Liver (tissue), 9 donors: ENCODE data around the gene AMACR. TPM values are rescaled to one million over a fixed set of nuclear protein-coding genes. Genes with fewer than 3 reads are reported as not detected.

Source experiments
- DNase-seq: peaks from one replicate; pipeline ENCODE4 v3.0.0-alpha.2; 2017; ENCODE audit warnings: low spot score
- H3K27ac ChIP-seq, 2 donors: one replicate each; pipeline ENCODE4 v1.7.0; 2013; ENCODE audit warnings: inconsistent platforms in 2 of 2, low read length in 2 of 2, control low read depth in 1 of 2, low read depth in 1 of 2, mild to moderate bottlenecking in 1 of 2
- H3K27me3 ChIP-seq, 4 donors: one replicate each; pipeline versions ENCODE4 v1.6.1 to v1.7.0; 2013; ENCODE audit warnings: low read length in 3 of 4, inconsistent platforms in 1 of 4, mild to moderate bottlenecking in 1 of 4, moderate library complexity in 1 of 4; ENCODE audit not compliant: control insufficient read depth in 4 of 4, insufficient read depth in 4 of 4
- H3K36me3 ChIP-seq, 4 donors: one replicate each; pipeline versions ENCODE4 v1.6.1 to v1.7.0; 2013; ENCODE audit warnings: low read length in 3 of 4, mild to moderate bottlenecking in 3 of 4, low read depth in 1 of 4, moderate library complexity in 1 of 4; ENCODE audit not compliant: control insufficient read depth in 4 of 4, insufficient read depth in 3 of 4
- H3K4me1 ChIP-seq, 4 donors: one replicate each; pipeline versions ENCODE4 v1.6.1 to v1.7.0; 2013; ENCODE audit warnings: low read length in 3 of 4, mild to moderate bottlenecking in 3 of 4, moderate library complexity in 1 of 4; ENCODE audit not compliant: control insufficient read depth in 4 of 4, insufficient read depth in 4 of 4
- H3K4me3 ChIP-seq, 3 donors: one replicate each; pipeline versions ENCODE4 v1.6.1 to v1.7.0; 2013; ENCODE audit warnings: low read length in 3 of 3, control low read depth in 1 of 3, low read depth in 1 of 3, mild to moderate bottlenecking in 1 of 3
- H3K9ac ChIP-seq, 2 donors: one replicate each; pipeline ENCODE4 v1.7.0; 2013; ENCODE audit warnings: low read length in 2 of 2, mild to moderate bottlenecking in 2 of 2, moderate library complexity in 2 of 2, control low read depth in 1 of 2, low read depth in 1 of 2
- H3K9me3 ChIP-seq, 4 donors: one replicate each; pipeline versions ENCODE4 v1.6.1 to v1.7.0; 2013; ENCODE audit warnings: low read length in 3 of 4; ENCODE audit not compliant: control insufficient read depth in 4 of 4
- ATF3 ChIP-seq: IDR thresholded peaks from 2 replicates; pipeline ENCODE4 v1.6.1; 2016; ENCODE audit warnings: antibody characterized with exemption
- CTCF ChIP-seq: fragments of 150-350 bp; IDR thresholded peaks from 2 replicates; pipeline ENCODE4 v1.5.1; 2017; ENCODE audit warnings: improper control_type of control experiment, low read depth, low read length; ENCODE audit not compliant: missing input control
- EGR1 ChIP-seq, 2 donors: IDR thresholded peaks; 2 replicates each; pipeline ENCODE4 v1.6.1; 2016 to 2018; ENCODE audit warnings: antibody characterized with exemption in 2 of 2, low read depth in 2 of 2
- FOXA1 ChIP-seq: IDR thresholded peaks from 2 replicates; pipeline ENCODE4 v1.6.1; 2016; ENCODE audit warnings: antibody characterized with exemption
- FOXA2 ChIP-seq: IDR thresholded peaks from 2 replicates; pipeline ENCODE4 v1.6.1; 2016; ENCODE audit warnings: antibody characterized with exemption
- GABPA ChIP-seq, 2 donors: IDR thresholded peaks in 1 of 2; conservative IDR thresholded peaks in 1 of 2; 2 replicates each; pipeline ENCODE4 v1.6.1; 2016; ENCODE audit warnings: antibody characterized with exemption in 2 of 2, mild to moderate bottlenecking in 1 of 2, moderate library complexity in 1 of 2
- HNF4A ChIP-seq, 2 donors: conservative IDR thresholded peaks; 2 replicates each; pipeline ENCODE4 v1.6.1; 2016; ENCODE audit warnings: antibody characterized with exemption in 2 of 2, mild to moderate bottlenecking in 2 of 2
- HNF4G ChIP-seq: IDR thresholded peaks from 2 replicates; pipeline ENCODE4 v1.6.1; 2016; ENCODE audit warnings: antibody characterized with exemption
- JUND ChIP-seq, 2 donors: IDR thresholded peaks; 2 replicates each; pipeline ENCODE4 v1.6.1; 2016; ENCODE audit warnings: antibody characterized with exemption in 2 of 2
- MAX ChIP-seq: IDR thresholded peaks from 2 replicates; pipeline ENCODE4 v1.6.1; 2016; ENCODE audit warnings: antibody characterized with exemption
- NR2F2 ChIP-seq: IDR thresholded peaks from 2 replicates; pipeline ENCODE4 v1.6.1; 2016; ENCODE audit warnings: antibody characterized with exemption
- RAD21 ChIP-seq, 2 donors: IDR thresholded peaks; 2 replicates each; pipeline ENCODE4 v1.6.1; 2016; ENCODE audit warnings: antibody characterized with exemption in 2 of 2, mild to moderate bottlenecking in 2 of 2
- REST ChIP-seq: IDR thresholded peaks from 2 replicates; pipeline ENCODE4 v1.6.1; 2016; ENCODE audit warnings: antibody characterized with exemption, mild to moderate bottlenecking
- RXRA ChIP-seq, 2 donors: IDR thresholded peaks; 2 replicates each; pipeline ENCODE4 v1.6.1; 2017 to 2018; ENCODE audit warnings: antibody characterized with exemption in 2 of 2, mild to moderate bottlenecking in 1 of 2
- SP1 ChIP-seq: IDR thresholded peaks from 2 replicates; pipeline ENCODE4 v1.6.1; 2018; ENCODE audit warnings: antibody characterized with exemption, mild to moderate bottlenecking
- TAF1 ChIP-seq: conservative IDR thresholded peaks from 2 replicates; pipeline ENCODE4 v1.6.1; 2016; ENCODE audit warnings: antibody characterized with exemption, mild to moderate bottlenecking
- YY1 ChIP-seq: IDR thresholded peaks from 2 replicates; pipeline ENCODE4 v1.6.1; 2016; ENCODE audit warnings: antibody characterized with exemption, mild to moderate bottlenecking
- ZBTB33 ChIP-seq: IDR thresholded peaks from 2 replicates; pipeline ENCODE4 v1.6.1; 2016; ENCODE audit warnings: antibody characterized with exemption
- WGBS: extraction: QIAGEN DNeasy Blood & Tissue Kit; methylation state at CpG from one replicate; pipeline ENCODE4 v1.1.7; 2013; 5-methylcytosine and 5-hydroxymethylcytosine counted together
- polyA plus RNA-seq, 2 donors: library from polyadenylated mRNA; stranded (reverse) in 1 of 2; unstranded in 1 of 2; fragments of 200-250 nt in 1 of 2; fragments of >200 nt in 1 of 2; fragmentation: Nextera tagmentation in 1 of 2; extraction: Ambion mirVana in 1 of 2; gene quantifications; one replicate each; pipeline versions ENCODE4 v1.2.1 to v1.2.3, GENCODE V29; 2013 to 2015
- total RNA-seq, 2 donors: library from RNA; depleted of rRNA; stranded (reverse); fragments of >200 nt; gene quantifications; one replicate each; pipeline ENCODE4 v1.2.3, GENCODE V29; 2014
- donor health status: healthy.
- donor health status: healthy.
- donor health status: healthy.
- donor health status: healthy.
- donor health status: healthy.

Gene AMACR
- total and polyA plus RNA-seq, 4 donors: 15.6 to 48.5 (median 31.7) TPM

GRCh38 chr5:34038390-34038789, 30.5 kb upstream of the AMACR start:
- Histone ChIP-seq H3K36me3 (no peaks in the 10 kb centered on the region), H3K27ac (no peak overlapping the region), H3K9me3 (no peaks in the 10 kb centered on the region), H3K27me3 (no peaks in the 10 kb centered on the region), H3K4me1 (peaks cover 15 to 28% (median 15%) of the 10 kb centered on the region in 4 donors), H3K4me3 (no peak overlapping the region), H3K9ac (no peak overlapping the region)
- WGBS: 94% methylated on average over 2 of the region's 2 CpGs
- DNase-seq: no peak
- TF ChIP-seq FOXA1: no peak
- no peak for TF ChIP-seq FOXA2
- no peak for TF ChIP-seq ATF3
- no peak for TF ChIP-seq EGR1 (IDR thresholded peaks at IDR 0.05; ENCODE audit: low read depth in 2 of 2)
- no peak for TF ChIP-seq REST
- TF ChIP-seq RXRA (IDR thresholded peaks at IDR 0.05): no peak
- no peak for TF ChIP-seq CTCF
- no peak for TF ChIP-seq YY1
- no peak for TF ChIP-seq MAX
- no peak for TF ChIP-seq JUND (IDR thresholded peaks at IDR 0.05)
- TF ChIP-seq RAD21 (IDR thresholded peaks at IDR 0.05): no peak
- TF ChIP-seq HNF4G: no peak
- TF ChIP-seq SP1: no peak
- no peak for TF ChIP-seq ZBTB33
- TF ChIP-seq HNF4A (conservative IDR thresholded peaks at IDR 0.05): no peak
- TF ChIP-seq NR2F2: no peak
- TF ChIP-seq TAF1: no peak
- no peak for TF ChIP-seq GABPA (IDR thresholded peaks at IDR 0.05 in 1 of 2, conservative IDR thresholded peaks at IDR 0.05 in 1 of 2)
